GM12872 (cell line): ENCODE data around the gene SAG.

Experiments
- TF ChIP-seq, protein P1 (sequence below): IDR thresholded peaks from 3 replicates; pipeline ENCODE4 v1.5.1; 2011; ENCODE audit warnings: low read depth, mild to moderate bottlenecking, low read length, moderate library complexity; ENCODE audit not compliant: insufficient read depth

SAG gene

DNA sequence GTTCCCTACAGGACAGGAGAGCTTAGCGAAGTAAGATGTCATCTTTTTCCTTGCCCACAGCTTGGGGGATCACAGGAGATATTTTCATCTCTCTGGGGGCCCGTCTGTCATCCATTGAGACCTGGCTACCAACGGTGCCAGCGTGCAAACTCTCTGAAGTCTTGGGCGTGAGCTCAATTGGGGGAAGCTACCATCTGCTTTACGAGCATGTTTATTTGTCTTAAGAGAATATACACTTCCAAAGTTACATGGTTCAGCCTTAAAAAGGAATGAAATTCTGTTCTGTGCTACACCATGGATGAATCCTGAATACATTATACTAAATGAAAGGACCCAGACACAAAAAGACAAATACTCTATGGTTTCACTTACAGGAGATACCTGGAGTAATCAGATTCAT, 13.6 kb downstream of the SAG start:
- TF ChIP-seq, protein P1, sequence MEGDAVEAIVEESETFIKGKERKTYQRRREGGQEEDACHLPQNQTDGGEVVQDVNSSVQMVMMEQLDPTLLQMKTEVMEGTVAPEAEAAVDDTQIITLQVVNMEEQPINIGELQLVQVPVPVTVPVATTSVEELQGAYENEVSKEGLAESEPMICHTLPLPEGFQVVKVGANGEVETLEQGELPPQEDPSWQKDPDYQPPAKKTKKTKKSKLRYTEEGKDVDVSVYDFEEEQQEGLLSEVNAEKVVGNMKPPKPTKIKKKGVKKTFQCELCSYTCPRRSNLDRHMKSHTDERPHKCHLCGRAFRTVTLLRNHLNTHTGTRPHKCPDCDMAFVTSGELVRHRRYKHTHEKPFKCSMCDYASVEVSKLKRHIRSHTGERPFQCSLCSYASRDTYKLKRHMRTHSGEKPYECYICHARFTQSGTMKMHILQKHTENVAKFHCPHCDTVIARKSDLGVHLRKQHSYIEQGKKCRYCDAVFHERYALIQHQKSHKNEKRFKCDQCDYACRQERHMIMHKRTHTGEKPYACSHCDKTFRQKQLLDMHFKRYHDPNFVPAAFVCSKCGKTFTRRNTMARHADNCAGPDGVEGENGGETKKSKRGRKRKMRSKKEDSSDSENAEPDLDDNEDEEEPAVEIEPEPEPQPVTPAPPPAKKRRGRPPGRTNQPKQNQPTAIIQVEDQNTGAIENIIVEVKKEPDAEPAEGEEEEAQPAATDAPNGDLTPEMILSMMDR, result no peak

DNA sequence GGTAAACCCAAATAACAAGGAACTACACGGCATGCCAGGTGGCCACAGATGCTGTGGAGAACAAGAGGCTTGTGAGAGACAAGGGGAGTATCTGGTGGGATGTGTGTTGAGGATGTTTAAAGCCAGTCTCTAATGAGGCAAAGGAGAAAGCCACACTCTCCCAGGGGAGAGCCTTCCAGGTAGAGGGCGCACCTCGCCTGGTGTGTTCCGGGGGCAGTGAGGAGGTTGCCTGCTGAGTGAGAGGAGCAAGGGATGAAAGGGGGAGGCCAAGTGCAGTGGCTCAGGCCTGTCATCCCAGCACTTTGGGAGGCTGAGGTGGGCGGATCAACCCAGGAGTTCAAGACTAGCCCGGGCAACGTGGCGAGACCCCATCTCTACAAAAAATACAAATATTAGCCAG, 16.2 kb downstream of the SAG start:
- TF ChIP-seq, protein P1, result no peak

GRCh38 chr2:233325256-233325655, 17.6 kb downstream of the SAG start:
- TF ChIP-seq, protein P1, result no peak

- TF ChIP-seq, protein P1, result no peak
These were observed 18.2 kb downstream of the SAG start for GRCh38 chr2:233325814-233326213.

- TF ChIP-seq, protein P1, result no peak
These were observed 18.9 kb downstream of the SAG start for GRCh38 chr2:233326500-233326899.

DNA sequence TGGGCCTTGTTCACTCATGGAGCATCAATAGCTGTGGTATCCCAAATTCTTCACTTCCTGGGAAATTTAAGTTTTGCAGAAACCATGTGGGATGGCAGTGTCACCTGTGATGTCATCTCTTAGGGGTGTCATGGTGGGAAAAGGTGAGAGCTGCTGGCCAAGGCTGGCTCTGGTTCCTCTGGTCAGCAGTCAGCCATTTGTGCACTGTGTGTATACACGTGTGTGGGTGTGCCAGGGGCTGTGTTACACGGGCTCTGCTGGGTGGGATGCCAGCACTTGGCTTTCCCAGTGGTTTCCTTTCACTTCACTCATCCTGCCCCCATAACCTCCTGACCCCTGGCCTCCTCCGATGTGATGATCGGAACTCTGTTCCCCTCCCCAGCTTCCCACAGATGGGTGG, 21.3 kb downstream of the SAG start:
- TF ChIP-seq, protein P1, result no peak

DNA sequence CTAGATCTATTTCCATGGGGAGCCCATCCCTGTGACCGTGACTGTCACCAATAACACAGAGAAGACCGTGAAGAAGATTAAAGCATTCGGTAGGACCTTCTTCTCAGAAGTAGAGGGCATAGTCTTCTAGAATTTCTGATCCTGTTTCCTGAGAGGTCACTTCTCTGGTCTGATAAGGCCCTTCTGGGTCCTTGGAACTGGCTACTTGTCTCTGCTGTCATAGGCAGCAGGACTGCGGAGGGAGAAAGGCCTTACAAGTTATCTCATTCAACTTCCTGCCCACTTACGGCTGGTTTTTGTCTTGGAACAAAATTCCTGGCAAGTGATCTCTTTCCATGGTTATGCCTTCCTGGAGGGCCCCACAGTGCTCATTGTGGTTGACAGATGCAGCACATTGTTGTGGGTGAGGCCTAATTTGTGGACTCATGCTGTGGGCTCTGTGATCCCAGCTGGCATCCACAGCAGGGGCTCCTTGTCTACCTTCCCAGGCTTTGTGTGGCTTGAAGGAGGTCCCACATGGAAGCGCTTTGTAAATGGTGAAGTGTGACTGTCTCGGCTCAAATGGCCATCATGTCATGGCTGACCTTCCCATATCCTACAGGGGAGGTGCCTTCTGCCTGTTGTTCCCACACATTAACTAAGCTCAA, 22.0 kb downstream of the SAG start:
- TF ChIP-seq, protein P1, result no peak
